ENCODE results near the gene S100P.

- TF ChIP-seq CTCF (conservative IDR thresholded peaks at IDR 0.05; ENCODE audit: low read depth, low read length) (no peak), EZH2 (IDR thresholded peaks at IDR 0.05; ENCODE audit: borderline replicate concordance, low read depth, low read length, poor library complexity, severe bottlenecking) (no peak)
Observed at GRCh38 chr4:6660430-6660829, 33.2 kb upstream of the S100P start.

All from A673 (cell line).